Endothelial cell of umbilical vein (primary cell): ENCODE measurements around the gene C1R. TPM values are rescaled to one million over a fixed set of nuclear protein-coding genes. Genes with fewer than 3 reads are reported as not detected.

Experiments used
- BruUV-seq: library from RNA; stranded (reverse); fragments of 400-500 nt; replicated peaks from 2 replicates; lab custom pipeline; 2021; lab: Mats Ljungman, UMichigan
- CTCF ChIA-PET: fragments of 300-600, 350-600 bp; sonication (Branson Sonifier 250); formaldehyde crosslinking; loops from one replicate; lab custom pipeline; 2021; ENCODE audit warnings: antibody characterized with exemption, inconsistent platforms; lab: Charles Lee
- POLR2A ChIA-PET: fragments of 300-600, 350-600 bp; sonication (Branson Sonifier 250); formaldehyde crosslinking; loops from one replicate; lab custom pipeline; 2021; ENCODE audit warnings: antibody characterized with exemption, inconsistent platforms; lab: Charles Lee
- DNase-seq: peaks from one replicate; pipeline ENCODE4 v3.0.0-alpha.2; 2011; ENCODE audit warnings: low read depth, low spot score
- FAIRE-seq: peaks from 2 replicates; lab custom pipeline; 2011; peaks lifted over from hg19 to GRCh38; lab: Jason Lieb, UNC
- H2AFZ ChIP-seq: 2 replicates; pipeline ENCODE4 v1.6.0; 2012; ENCODE audit warnings: low read depth, low read length, control low read depth, inconsistent platforms
- H3K27ac ChIP-seq: 2 replicates; pipeline ENCODE4 v1.5.1; 2011; ENCODE audit warnings: low read depth, mild to moderate bottlenecking, control low read depth, low read length, moderate library complexity; ENCODE audit not compliant: insufficient read depth
- H3K27me3 ChIP-seq, 2 experiments: 2 replicates each; pipeline versions ENCODE4 v1.6.0 to v1.6.1; 2011; ENCODE audit warnings: low read length in 2 of 2, mixed read lengths in 1 of 2; ENCODE audit not compliant: control insufficient read depth in 2 of 2, insufficient read depth in 2 of 2
- H3K36me3 ChIP-seq, 2 experiments: 2 replicates in 1 of 2; 3 replicates in 1 of 2; pipeline ENCODE4 v1.5.1; 2011; ENCODE audit warnings: low read length in 2 of 2, mild to moderate bottlenecking in 1 of 2, moderate library complexity in 1 of 2; ENCODE audit not compliant: control insufficient read depth in 2 of 2, insufficient read depth in 2 of 2; ENCODE audit errors: extremely low read depth in 1 of 2
- H3K4me1 ChIP-seq: 3 replicates; pipeline ENCODE4 v1.5.1; 2011; ENCODE audit warnings: mild to moderate bottlenecking, low read length; ENCODE audit not compliant: control insufficient read depth, insufficient read depth; ENCODE audit errors: extremely low read depth
- H3K4me2 ChIP-seq: 2 replicates; pipeline ENCODE4 v1.6.1; 2011; ENCODE audit warnings: low read length, control low read depth, mixed read lengths; ENCODE audit not compliant: insufficient read depth
- H3K4me3 ChIP-seq, 3 experiments: fragments of 200-600 bp in 1 of 3; sonication (generic), shearing (Covaris generic) in 1 of 3; replicated peaks in 1 of 3; 2 replicates each; pipeline ENCODE4 v1.5.1; 2011 to 2016; ENCODE audit warnings: control low read depth in 3 of 3, low read length in 3 of 3, mild to moderate bottlenecking in 2 of 3, inconsistent platforms in 1 of 3, low read depth in 1 of 3, moderate library complexity in 1 of 3; ENCODE audit not compliant: insufficient read depth in 1 of 3
- H3K79me2 ChIP-seq: 2 replicates; pipeline ENCODE4 v1.6.0; 2012; ENCODE audit warnings: low read length, inconsistent platforms; ENCODE audit not compliant: control insufficient read depth, insufficient read depth
- H3K9ac ChIP-seq: replicated peaks from 2 replicates; pipeline ENCODE3; 2011; ENCODE audit warnings: low read length, control low read depth; ENCODE audit not compliant: insufficient read depth; ENCODE audit errors: extremely low read depth
- H3K9me1 ChIP-seq: replicated peaks from 3 replicates; pipeline ENCODE4 v1.6.0; 2011; ENCODE audit warnings: mild to moderate bottlenecking, low read length; ENCODE audit not compliant: control insufficient read depth, insufficient read depth; ENCODE audit errors: extremely low read depth
- H3K9me3 ChIP-seq: replicated peaks from 2 replicates; pipeline ENCODE4 v1.5.1; 2012; ENCODE audit warnings: low read length, inconsistent platforms; ENCODE audit not compliant: control insufficient read depth, insufficient read depth
- H4K20me1 ChIP-seq: replicated peaks from 2 replicates; pipeline ENCODE3; 2011; ENCODE audit warnings: mild to moderate bottlenecking, low read length; ENCODE audit not compliant: control insufficient read depth, insufficient read depth; ENCODE audit errors: extremely low read depth
- EZH2 ChIP-seq: IDR thresholded peaks from 2 replicates; pipeline ENCODE4 v1.6.1; 2012; ENCODE audit warnings: borderline replicate concordance, low read depth, mild to moderate bottlenecking, moderate library complexity, low read length, inconsistent platforms; ENCODE audit not compliant: severe bottlenecking
- FOS ChIP-seq: IDR thresholded peaks from 2 replicates; pipeline ENCODE4 v1.6.1; 2011; ENCODE audit warnings: mild to moderate bottlenecking, low read length, moderate library complexity, borderline replicate concordance; ENCODE audit not compliant: insufficient read depth
- GATA2 ChIP-seq: IDR thresholded peaks from 2 replicates; pipeline ENCODE4 v1.7.0; 2011; ENCODE audit warnings: low read depth, mild to moderate bottlenecking, moderate library complexity, mixed read lengths, low read length; ENCODE audit not compliant: insufficient read length, insufficient read depth
- JUN ChIP-seq: IDR thresholded peaks from 2 replicates; pipeline ENCODE4 v1.6.1; 2011; ENCODE audit warnings: borderline replicate concordance, low read depth; ENCODE audit not compliant: insufficient read length, insufficient read depth
- MYC ChIP-seq: IDR thresholded peaks from one replicate; pipeline ENCODE4 v1.6.1; 2011; ENCODE audit warnings: mild to moderate bottlenecking, low read depth, low read length
- POLR2A ChIP-seq: IDR thresholded peaks from 2 replicates; pipeline ENCODE4 v1.6.1; 2012; ENCODE audit warnings: low read depth, mild to moderate bottlenecking, control low read depth, low read length
- POLR2AphosphoS5 ChIP-seq: IDR thresholded peaks from 2 replicates; pipeline ENCODE4 v1.6.1; 2012; ENCODE audit warnings: low read depth, mild to moderate bottlenecking, control low read depth, low read length, moderate library complexity; ENCODE audit not compliant: insufficient read depth
- dilution Hi-C: fragments of 300-500 bp; cut with MboI; formaldehyde crosslinking; loops from one replicate; pipeline ENCODE4 v1.15.0; 2019; ENCODE audit warnings: low sequenced_read_pairs; ENCODE audit not compliant: extremely low pct_ligation_motif_present
- intact Hi-C: fragments of 100-400 bp; cut with micrococcal nuclease; formaldehyde crosslinking; loops from one replicate; pipeline ENCODE4 v1.10.0; 2022
- polyA plus RNA-seq, 4 experiments: library from polyadenylated mRNA; depleted of rRNA in 3 of 4; stranded (reverse) in 3 of 4; unstranded in 1 of 4; fragments of >200 nt; gene quantifications; 2 replicates each; pipeline versions ENCODE4 v1.2.1 to v1.2.3, GENCODE V29; 2011 to 2012; ENCODE audit warnings: missing spikeins in 1 of 4
- total RNA-seq: library from RNA; stranded (reverse); gene quantifications from 2 replicates; pipeline ENCODE4 v1.2.3, GENCODE V29; 2021
- TF ChIP-seq, protein P1 (sequence below): IDR thresholded peaks from 2 replicates; pipeline ENCODE4 v1.6.1; 2011; ENCODE audit not compliant: insufficient read depth, insufficient read length
- TF ChIP-seq, protein P2 (sequence below), 2 donors: IDR thresholded peaks; 1 replicate in 1 of 2; 2 replicates in 1 of 2; pipeline ENCODE4 v1.5.1; 2011; ENCODE audit warnings: low read length in 2 of 2, mild to moderate bottlenecking in 2 of 2, moderate library complexity in 2 of 2, control low read depth in 1 of 2, inconsistent platforms in 1 of 2, low read depth in 1 of 2; ENCODE audit not compliant: insufficient read depth in 1 of 2; ENCODE audit errors: extremely low read depth in 1 of 2

Gene C1R
- total and polyA plus RNA-seq, 2 donors (not counting 3 experiments of a cell fraction or from before 2014, with no cell fraction given) = 3.6 to 5.8 TPM

DNA sequence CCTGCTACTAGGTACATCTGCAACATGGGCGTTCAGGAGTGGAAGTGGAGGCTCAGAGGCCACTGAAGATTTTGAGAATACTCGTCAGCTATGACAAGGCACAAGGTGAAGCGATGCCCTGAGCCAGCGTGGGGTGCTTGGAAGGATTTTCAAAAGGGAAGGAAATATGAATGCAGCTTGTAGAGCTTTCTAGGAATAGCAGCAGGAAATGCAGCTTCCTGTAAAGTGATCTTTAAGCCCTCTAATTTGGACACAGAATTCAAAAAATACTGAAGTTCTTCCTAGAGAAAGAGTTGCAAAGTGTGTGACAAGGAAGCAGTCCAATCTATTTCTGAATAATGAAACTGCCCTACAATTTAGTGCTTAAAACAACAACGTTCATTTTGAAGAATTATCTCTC is 44.9 kb downstream of the C1R start:
- dilution Hi-C loops = no loop called here
- peak; percentile 63 for FAIRE-seq

More for the DNA sequence above, 44.9 kb downstream of the C1R start:
- no peak overlapping the region for H3K4me2 ChIP-seq
- H2AFZ ChIP-seq = no peak overlapping the region
- CTCF ChIA-PET = interaction anchor here (0.7 kb wide), 1 partner anchor 14 kb away, joined by 3 read pairs; no protein-coding TSS in a partner anchor
- H3K4me1 ChIP-seq = peaks cover 6% of the 10 kb centered on the region
- DNase-seq = peak; percentile 12
- no TSS peak for BruUV-seq
- POLR2A ChIA-PET = no interaction called here
- TF ChIP-seq, protein P1, sequence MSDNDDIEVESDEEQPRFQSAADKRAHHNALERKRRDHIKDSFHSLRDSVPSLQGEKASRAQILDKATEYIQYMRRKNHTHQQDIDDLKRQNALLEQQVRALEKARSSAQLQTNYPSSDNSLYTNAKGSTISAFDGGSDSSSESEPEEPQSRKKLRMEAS = no peak
- TF ChIP-seq JUN = no peak
- no peak for TF ChIP-seq GATA2
- TF ChIP-seq POLR2A = no peak
- TF ChIP-seq, protein P2, sequence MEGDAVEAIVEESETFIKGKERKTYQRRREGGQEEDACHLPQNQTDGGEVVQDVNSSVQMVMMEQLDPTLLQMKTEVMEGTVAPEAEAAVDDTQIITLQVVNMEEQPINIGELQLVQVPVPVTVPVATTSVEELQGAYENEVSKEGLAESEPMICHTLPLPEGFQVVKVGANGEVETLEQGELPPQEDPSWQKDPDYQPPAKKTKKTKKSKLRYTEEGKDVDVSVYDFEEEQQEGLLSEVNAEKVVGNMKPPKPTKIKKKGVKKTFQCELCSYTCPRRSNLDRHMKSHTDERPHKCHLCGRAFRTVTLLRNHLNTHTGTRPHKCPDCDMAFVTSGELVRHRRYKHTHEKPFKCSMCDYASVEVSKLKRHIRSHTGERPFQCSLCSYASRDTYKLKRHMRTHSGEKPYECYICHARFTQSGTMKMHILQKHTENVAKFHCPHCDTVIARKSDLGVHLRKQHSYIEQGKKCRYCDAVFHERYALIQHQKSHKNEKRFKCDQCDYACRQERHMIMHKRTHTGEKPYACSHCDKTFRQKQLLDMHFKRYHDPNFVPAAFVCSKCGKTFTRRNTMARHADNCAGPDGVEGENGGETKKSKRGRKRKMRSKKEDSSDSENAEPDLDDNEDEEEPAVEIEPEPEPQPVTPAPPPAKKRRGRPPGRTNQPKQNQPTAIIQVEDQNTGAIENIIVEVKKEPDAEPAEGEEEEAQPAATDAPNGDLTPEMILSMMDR (IDR thresholded peaks at IDR 0.05; ENCODE audit: extremely low read depth in 1 of 2, insufficient read depth in 1 of 2, low read depth in 1 of 2, low read length in 2 of 2) = no peak
- TF ChIP-seq POLR2AphosphoS5 = no peak
- no peak for TF ChIP-seq MYC
- TF ChIP-seq EZH2 = no peak
- no peak for TF ChIP-seq FOS
- no peaks in the 10 kb centered on the region for H3K9me1 ChIP-seq
- H3K36me3 ChIP-seq = no peaks in the 10 kb centered on the region
- intact Hi-C loops = no loop called here
- no peak overlapping the region for H3K9ac ChIP-seq
- H3K27ac ChIP-seq = no peak overlapping the region
- H4K20me1 ChIP-seq = no peaks in the 10 kb centered on the region
- no peaks in the 10 kb centered on the region for H3K9me3 ChIP-seq
- no peak overlapping the region for H3K4me3 ChIP-seq
- peaks cover 0 to under 1% of the 10 kb centered on the region in 2 experiments for H3K27me3 ChIP-seq
- no peaks in the 10 kb centered on the region for H3K79me2 ChIP-seq
